ENCODE results near the gene LCN12. TPM values are rescaled to one million over a fixed set of nuclear protein-coding genes. Genes with fewer than 3 reads are reported as not detected.

Gene LCN12
- total and polyA plus RNA-seq, 3 experiments from 2014 or later = 0.85 to 1.3 TPM; not detected in 1

DNA sequence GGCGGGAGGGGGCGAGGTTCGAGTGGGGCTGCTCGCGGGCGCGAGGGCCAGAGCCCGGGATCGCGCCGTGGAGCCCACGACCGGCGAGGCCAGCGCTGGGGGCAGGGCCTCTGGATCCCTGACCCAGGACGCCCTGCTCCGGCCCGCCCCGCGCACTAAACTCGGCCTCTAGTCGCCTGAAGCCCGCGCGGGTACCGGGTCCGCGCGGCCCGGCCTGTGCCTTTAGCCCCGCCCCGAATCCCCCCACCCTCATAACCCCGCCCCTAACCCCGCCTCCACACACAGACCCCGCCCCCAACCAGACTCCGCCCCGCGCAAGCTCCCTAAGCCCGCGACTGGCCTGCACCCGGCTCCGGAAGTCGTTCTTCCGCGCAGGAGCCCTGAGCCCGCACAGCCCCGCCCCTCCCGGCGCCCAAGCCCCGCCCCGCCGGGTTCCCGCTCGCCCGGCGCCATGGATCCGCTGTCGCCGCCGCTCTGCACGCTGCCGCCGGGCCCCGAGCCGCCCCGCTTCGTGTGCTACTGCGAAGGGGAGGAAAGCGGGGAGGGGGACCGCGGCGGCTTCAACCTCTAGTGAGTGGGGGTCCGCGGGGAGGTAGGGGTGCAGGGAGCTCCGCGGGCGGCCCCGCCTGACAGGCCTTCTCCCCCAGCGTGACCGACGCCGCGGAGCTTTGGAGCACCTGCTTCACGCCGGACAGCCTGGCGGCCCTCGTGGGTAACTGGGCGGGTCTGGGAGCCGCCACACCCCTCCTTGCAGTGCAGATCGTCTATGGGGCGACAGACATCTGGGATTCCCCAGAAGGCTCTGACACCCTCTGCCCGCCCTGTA lies 40.1 kb downstream of the LCN12 start, which contains the start of gene PAXX:
PAXX (plus strand) TSS at position 430 of the 826 bp plus-strand sequence; CDS start at position 452, 22 bp downstream.
- Histone ChIP-seq H3K27ac (ENCODE audit: low read depth, low read length) (peak within 1 kb of the TSS; percentile 83), H3K4me3 (ENCODE audit: low read length) (peak within 1 kb of the TSS; percentile 65), H3K4me1 (ENCODE audit: insufficient read depth, low read length) (peaks cover 28% of the 10 kb centered on the region), H3K27me3 (ENCODE audit: insufficient read depth, low read length, poor library complexity, severe bottlenecking) (no peaks in the 10 kb centered on the region), H3K9me3 (ENCODE audit: low read length) (no peaks in the 10 kb centered on the region), H3K36me3 (ENCODE audit: insufficient read depth, low read length) (no peaks in the 10 kb centered on the region)
- no peaks in the 10 kb centered on the region for H3K9me3 Mint-ChIP-seq
- peak within 1 kb of the TSS; percentile 84 to 95 (median 87) for H3K4me3 Mint-ChIP-seq
- peak within 1 kb of the TSS; percentile 92 to 98 (median 96) for H3K27ac Mint-ChIP-seq
- peaks cover 0 to 17% (median 0%) of the 10 kb centered on the region in 3 donors for H3K36me3 Mint-ChIP-seq
- H3K4me1 Mint-ChIP-seq = peaks cover 19 to 50% (median 22%) of the 10 kb centered on the region in 3 donors
- POLR2A ChIA-PET = interaction anchor here (0.6 to 2.6 kb wide), 13 partner anchors 9 to 95 kb away, joined by 3 to 15 read pairs (median 5); partner anchors contain the start of genes C8G, FBXW5, FUT7 and MAN1B1
- CTCF ChIA-PET = interaction anchor here (0.8 to 6.7 kb wide), 12 partner anchors 10 to 245 kb away, joined by 3 to 72 read pairs (median 8); partner anchors contain the start of genes ABCA2, C8G, FBXW5 and FUT7
- peak; percentile 91 to 95 (median 92) for DNase-seq
- peaks cover 2 to 3% of the 10 kb centered on the region in 2 donors for H3K27me3 Mint-ChIP-seq

DNA sequence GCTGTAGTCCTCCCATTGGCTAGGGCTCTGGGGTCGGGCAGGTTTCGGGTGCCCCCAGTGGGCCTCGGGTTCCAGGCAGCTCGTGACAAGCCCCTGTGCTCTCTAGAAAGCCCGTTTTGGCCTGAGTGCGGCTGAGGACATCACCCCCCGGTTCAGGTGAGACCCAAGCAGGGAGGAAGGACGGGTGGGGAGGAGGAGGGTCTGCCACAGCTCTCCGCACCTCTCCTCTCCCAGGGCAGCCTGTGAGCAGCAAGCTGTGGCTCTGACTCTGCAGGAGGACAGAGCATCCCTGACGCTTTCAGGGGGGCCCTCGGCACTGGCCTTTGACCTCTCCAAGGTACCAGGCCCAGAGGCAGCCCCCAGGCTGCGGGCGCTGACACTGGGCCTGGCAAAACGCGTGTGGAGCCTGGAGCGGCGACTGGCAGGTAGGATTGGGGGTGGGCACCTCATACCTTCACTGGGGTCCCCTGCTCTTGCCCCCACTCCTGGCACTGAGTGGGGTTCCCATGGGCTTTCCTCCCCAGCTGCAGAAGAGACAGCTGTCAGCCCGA lies 40.8 kb downstream of the LCN12 start:
- H3K27ac Mint-ChIP-seq = peak overlapping the region; percentile 92 to 98 (median 96)
- H3K4me1 Mint-ChIP-seq = peaks cover 25 to 54% (median 29%) of the 10 kb centered on the region in 3 donors
- no peaks in the 10 kb centered on the region for H3K36me3 ChIP-seq (ENCODE audit: insufficient read depth, low read length)
- POLR2A ChIA-PET = interaction anchor here (0.8 to 2.6 kb wide), 11 partner anchors 8 to 94 kb away, joined by 3 to 15 read pairs (median 7); partner anchors contain the start of genes C8G, FBXW5, FUT7 and MAN1B1
- peak overlapping the region; percentile 84 to 95 (median 87) for H3K4me3 Mint-ChIP-seq
- CTCF ChIA-PET = interaction anchor here (0.8 to 6.7 kb wide), 12 partner anchors 9 to 148 kb away, joined by 3 to 72 read pairs (median 8); partner anchors contain the start of genes ABCA2, C8G, FBXW5 and FUT7
- H3K27me3 ChIP-seq (ENCODE audit: insufficient read depth, low read length, poor library complexity, severe bottlenecking) = no peaks in the 10 kb centered on the region
- peak overlapping the region; percentile 83 for H3K27ac ChIP-seq (ENCODE audit: low read depth, low read length)
- peaks cover 0 to 1% of the 10 kb centered on the region in 2 donors for H3K27me3 Mint-ChIP-seq
- no peak for DNase-seq
- H3K4me1 ChIP-seq (ENCODE audit: insufficient read depth, low read length) = peaks cover 35% of the 10 kb centered on the region
- H3K9me3 ChIP-seq (ENCODE audit: low read length) = no peaks in the 10 kb centered on the region
- H3K4me3 ChIP-seq (ENCODE audit: low read length) = peak overlapping the region; percentile 65
- H3K9me3 Mint-ChIP-seq = no peaks in the 10 kb centered on the region
- peaks cover 0 to 17% (median 0%) of the 10 kb centered on the region in 3 donors for H3K36me3 Mint-ChIP-seq

DNA sequence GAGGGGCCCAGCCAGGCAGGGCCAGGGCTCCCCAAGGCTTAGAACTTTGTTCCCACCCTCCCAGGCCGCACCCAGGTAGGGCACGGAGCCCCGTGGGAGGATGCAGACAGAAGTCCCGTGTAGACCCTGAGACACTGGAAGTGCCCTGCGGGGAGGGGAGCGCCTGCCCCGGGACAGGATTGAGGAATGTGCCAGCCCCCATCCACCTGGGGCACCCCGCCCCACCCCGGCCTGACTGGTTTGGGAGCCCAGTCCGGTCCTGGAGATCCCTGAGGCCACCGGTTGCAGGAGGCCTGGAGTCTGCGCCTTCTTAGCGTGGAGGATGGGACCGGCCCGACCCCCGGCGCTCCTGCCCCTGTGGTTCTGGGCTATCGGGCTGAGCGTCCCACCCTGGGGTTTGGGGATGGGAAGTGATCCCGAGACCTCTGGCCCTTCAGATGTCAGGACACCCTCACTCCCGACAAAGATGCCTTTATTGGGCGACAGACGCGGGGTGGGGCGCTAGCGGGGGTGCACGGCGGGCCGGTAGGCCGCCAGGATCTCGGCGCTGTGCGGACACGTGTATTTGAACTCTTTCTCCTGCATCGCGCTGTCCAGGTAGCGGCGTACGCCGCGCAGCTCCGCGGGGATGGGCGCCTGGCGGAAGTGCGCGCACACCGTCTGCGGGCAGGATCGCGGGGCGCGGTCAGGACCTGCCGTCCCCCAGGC lies 42.3 kb downstream of the LCN12 start:
- no peaks in the 10 kb centered on the region for H3K9me3 ChIP-seq (ENCODE audit: low read length)
- no peak overlapping the region for H3K4me3 ChIP-seq (ENCODE audit: low read length)
- Mint-ChIP-seq H3K4me1 (peaks cover 36 to 68% (median 39%) of the 10 kb centered on the region in 3 donors), H3K9me3 (no peaks in the 10 kb centered on the region), H3K36me3 (peaks cover 0 to 17% (median 0%) of the 10 kb centered on the region in 3 donors), H3K4me3 (peak overlapping the region in 6 of 7 donors; percentile 8 to 95 (median 88)), H3K27me3 (no peaks in the 10 kb centered on the region), H3K27ac (peak overlapping the region in 7 of 8 donors; percentile 41 to 98 (median 96))
- no peak for DNase-seq
- peaks cover 48% of the 10 kb centered on the region for H3K4me1 ChIP-seq (ENCODE audit: insufficient read depth, low read length)
- ChIA-PET POLR2A (interaction anchor here (0.7 kb wide), 1 partner anchor 12 kb away, joined by 3 read pairs; no protein-coding TSS in a partner anchor), CTCF (interaction anchor here (2.8 to 6.7 kb wide), 3 partner anchors 8 to 41 kb away, joined by 18 to 72 read pairs (median 20); partner anchors contain the start of genes ABCA2 and FUT7)
- H3K27ac ChIP-seq (ENCODE audit: low read depth, low read length) = no peak overlapping the region
- no peaks in the 10 kb centered on the region for H3K36me3 ChIP-seq (ENCODE audit: insufficient read depth, low read length)
- no peaks in the 10 kb centered on the region for H3K27me3 ChIP-seq (ENCODE audit: insufficient read depth, low read length, poor library complexity, severe bottlenecking)

DNA sequence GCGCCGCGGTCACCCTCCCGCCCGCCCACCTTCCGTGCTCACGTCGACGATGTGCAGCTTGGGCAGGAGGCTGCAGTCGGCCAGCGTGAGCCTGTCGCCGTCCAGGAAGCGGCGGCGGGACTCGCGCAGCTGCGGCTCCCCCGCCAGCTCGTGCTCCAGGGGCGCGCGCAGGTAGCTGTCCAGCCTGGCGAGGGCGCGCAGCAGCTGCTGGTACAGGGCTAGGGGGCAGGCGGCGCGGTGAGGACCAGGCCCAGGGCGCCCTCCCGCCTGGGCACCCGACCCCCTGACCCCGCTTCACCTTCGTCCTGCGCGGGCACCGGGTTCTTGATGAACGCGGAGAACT lies 42.8 kb downstream of the LCN12 start:
- Histone ChIP-seq H3K27ac (ENCODE audit: low read depth, low read length) (no peak overlapping the region), H3K4me3 (ENCODE audit: low read length) (no peak overlapping the region), H3K9me3 (ENCODE audit: low read length) (no peaks in the 10 kb centered on the region), H3K4me1 (ENCODE audit: insufficient read depth, low read length) (peaks cover 50% of the 10 kb centered on the region), H3K36me3 (ENCODE audit: insufficient read depth, low read length) (no peaks in the 10 kb centered on the region), H3K27me3 (ENCODE audit: insufficient read depth, low read length, poor library complexity, severe bottlenecking) (no peaks in the 10 kb centered on the region)
- ChIA-PET POLR2A (no interaction called here), CTCF (interaction anchor here (2.2 to 6.7 kb wide), 5 partner anchors 34 to 152 kb away, joined by 9 to 72 read pairs (median 12); partner anchors contain the start of genes ABCA2, AJM1, C8G and FBXW5)
- Mint-ChIP-seq H3K36me3 (peaks cover 0 to 17% (median 0%) of the 10 kb centered on the region in 3 donors), H3K4me1 (peaks cover 38 to 70% (median 39%) of the 10 kb centered on the region in 3 donors), H3K27ac (peak overlapping the region in 2 of 8 donors; percentile 39 to 47), H3K27me3 (no peaks in the 10 kb centered on the region), H3K9me3 (no peaks in the 10 kb centered on the region), H3K4me3 (peak overlapping the region in 1 of 7 donors; percentile 56)
- no peak for DNase-seq

DNA sequence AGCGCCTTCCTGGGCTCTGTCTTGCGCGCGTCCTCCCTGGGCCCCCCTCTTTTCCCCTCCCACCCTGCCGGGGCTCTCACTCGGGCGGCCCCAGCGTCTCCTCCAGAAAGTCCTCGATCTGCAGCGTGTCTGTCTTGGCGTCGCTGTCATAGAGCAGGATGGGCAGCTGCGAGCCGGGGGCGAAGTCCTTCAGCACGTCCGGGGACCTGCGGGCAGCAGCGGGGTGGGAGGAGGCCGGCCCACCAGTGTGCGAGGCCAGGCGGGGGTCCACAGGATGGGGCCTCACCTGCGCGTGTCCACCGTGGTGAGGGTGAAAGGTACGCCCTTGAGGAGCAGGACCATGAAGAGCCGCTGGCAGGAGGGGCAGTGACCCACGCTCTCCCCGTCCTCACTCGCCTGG lies 43.3 kb downstream of the LCN12 start:
- Mint-ChIP-seq H3K27me3 (no peaks in the 10 kb centered on the region), H3K4me3 (peak overlapping the region in 1 of 7 donors; percentile 56), H3K4me1 (peaks cover 43 to 75% (median 44%) of the 10 kb centered on the region in 3 donors), H3K36me3 (peaks cover 0 to 17% (median 0%) of the 10 kb centered on the region in 3 donors), H3K27ac (peak overlapping the region in 4 of 8 donors; percentile 10 to 86 (median 39)), H3K9me3 (no peaks in the 10 kb centered on the region)
- Histone ChIP-seq H3K27ac (ENCODE audit: low read depth, low read length) (no peak overlapping the region), H3K9me3 (ENCODE audit: low read length) (no peaks in the 10 kb centered on the region), H3K4me3 (ENCODE audit: low read length) (no peak overlapping the region), H3K4me1 (ENCODE audit: insufficient read depth, low read length) (peaks cover 55% of the 10 kb centered on the region), H3K27me3 (ENCODE audit: insufficient read depth, low read length, poor library complexity, severe bottlenecking) (no peaks in the 10 kb centered on the region), H3K36me3 (ENCODE audit: insufficient read depth, low read length) (no peaks in the 10 kb centered on the region)
- POLR2A ChIA-PET = interaction anchor here (1.2 to 1.6 kb wide), 3 partner anchors 17 to 32 kb away, joined by 3 to 11 read pairs (median 6); no protein-coding TSS in a partner anchor
- CTCF ChIA-PET = interaction anchor here (1.3 to 6.7 kb wide), 6 partner anchors 10 to 153 kb away, joined by 4 to 72 read pairs (median 12); partner anchors contain the start of genes ABCA2, AJM1, C8G and FBXW5
- DNase-seq = no peak

DNA sequence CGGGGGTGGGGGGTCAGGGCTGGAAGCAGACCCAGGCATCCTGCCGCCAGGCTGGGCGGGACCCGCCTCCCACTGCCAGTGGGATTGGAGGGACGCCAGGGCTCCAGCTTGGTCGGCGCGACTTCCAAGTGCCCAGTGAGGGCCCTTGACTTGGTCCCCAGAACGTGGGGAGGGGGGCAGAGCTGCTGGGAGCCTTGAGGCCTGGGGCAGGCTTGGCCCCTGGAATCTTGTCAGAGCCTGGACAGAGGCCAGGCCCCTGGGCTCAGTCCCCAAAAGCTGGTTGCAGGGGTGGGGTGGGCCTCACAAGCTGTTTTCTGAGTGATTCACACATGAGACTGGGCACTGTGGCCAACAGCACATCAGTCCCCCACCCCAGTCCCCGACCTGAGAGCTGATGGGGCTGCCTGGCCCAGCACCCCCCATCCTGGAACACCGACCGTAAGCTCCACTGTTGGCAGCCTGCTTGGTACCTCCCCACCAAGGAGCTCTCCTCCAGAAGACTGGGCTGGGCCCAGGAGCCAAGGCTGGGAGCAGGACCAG lies 43.8 kb downstream of the LCN12 start:
- Mint-ChIP-seq H3K27ac (peak overlapping the region; percentile 85 to 99 (median 96)), H3K27me3 (no peaks in the 10 kb centered on the region), H3K4me1 (peaks cover 44 to 76% (median 44%) of the 10 kb centered on the region in 3 donors), H3K4me3 (peak overlapping the region; percentile 77 to 89 (median 85)), H3K9me3 (no peaks in the 10 kb centered on the region), H3K36me3 (peaks cover 0 to 17% (median 0%) of the 10 kb centered on the region in 3 donors)
- Histone ChIP-seq H3K27ac (ENCODE audit: low read depth, low read length) (peak overlapping the region; percentile 62), H3K27me3 (ENCODE audit: insufficient read depth, low read length, poor library complexity, severe bottlenecking) (no peaks in the 10 kb centered on the region), H3K4me3 (ENCODE audit: low read length) (peak overlapping the region; percentile 51), H3K4me1 (ENCODE audit: insufficient read depth, low read length) (peaks cover 58% of the 10 kb centered on the region), H3K36me3 (ENCODE audit: insufficient read depth, low read length) (no peaks in the 10 kb centered on the region), H3K9me3 (ENCODE audit: low read length) (no peaks in the 10 kb centered on the region)
- no peak for DNase-seq
- CTCF ChIA-PET = interaction anchor here (0.6 to 6.7 kb wide), 13 partner anchors 8 to 203 kb away, joined by 3 to 72 read pairs (median 5); partner anchors contain the start of genes ABCA2, AJM1, C8G and FBXW5
- POLR2A ChIA-PET = interaction anchor here (0.5 to 1.6 kb wide), 8 partner anchors 10 to 67 kb away, joined by 3 to 11 read pairs (median 3); partner anchors contain the start of genes C8G and FBXW5

All from CD8-positive, alpha-beta memory T cell (primary cell).